Measurements from ENCODE around the gene TICRR.
"Not testable (repeated sequence)": the region's sequence is repeated elsewhere in the genome, so short reads cannot be mapped to it uniquely, and the experiment has no call there.

TICRR gene

GRCh38 chr15:89543389-89543788 lies 31.9 kb upstream of the TICRR start:
- no peak overlapping the region for H3K27ac ChIP-seq (ENCODE audit: low read length)
- no peaks in the 10 kb centered on the region for H3K4me1 ChIP-seq (ENCODE audit: insufficient read depth, low read length)
- H3K36me3 ChIP-seq (ENCODE audit: insufficient read depth, low read length) = no peaks in the 10 kb centered on the region
- no peak overlapping the region for H2AFZ ChIP-seq (ENCODE audit: low read depth, low read length)
- no peak overlapping the region for H3K4me3 ChIP-seq (ENCODE audit: low read depth in 1 of 2, low read length in 2 of 2)
- no peak overlapping the region for H3K4me2 ChIP-seq (ENCODE audit: insufficient read depth, low read length)
- DNase-seq = no peak
- no peak for ATAC-seq (ENCODE audit: insufficient read depth, low read depth)
- H4K20me1 ChIP-seq (ENCODE audit: insufficient read depth, low read length) = no peaks in the 10 kb centered on the region
- H3K27me3 ChIP-seq (ENCODE audit: insufficient read depth, low read length, poor library complexity) = peaks cover 2% of the 10 kb centered on the region
- TF ChIP-seq EZH2 (IDR thresholded peaks at IDR 0.05; ENCODE audit: borderline replicate concordance, low read depth, low read length, severe bottlenecking) = no peak
- TF ChIP-seq, protein P1, sequence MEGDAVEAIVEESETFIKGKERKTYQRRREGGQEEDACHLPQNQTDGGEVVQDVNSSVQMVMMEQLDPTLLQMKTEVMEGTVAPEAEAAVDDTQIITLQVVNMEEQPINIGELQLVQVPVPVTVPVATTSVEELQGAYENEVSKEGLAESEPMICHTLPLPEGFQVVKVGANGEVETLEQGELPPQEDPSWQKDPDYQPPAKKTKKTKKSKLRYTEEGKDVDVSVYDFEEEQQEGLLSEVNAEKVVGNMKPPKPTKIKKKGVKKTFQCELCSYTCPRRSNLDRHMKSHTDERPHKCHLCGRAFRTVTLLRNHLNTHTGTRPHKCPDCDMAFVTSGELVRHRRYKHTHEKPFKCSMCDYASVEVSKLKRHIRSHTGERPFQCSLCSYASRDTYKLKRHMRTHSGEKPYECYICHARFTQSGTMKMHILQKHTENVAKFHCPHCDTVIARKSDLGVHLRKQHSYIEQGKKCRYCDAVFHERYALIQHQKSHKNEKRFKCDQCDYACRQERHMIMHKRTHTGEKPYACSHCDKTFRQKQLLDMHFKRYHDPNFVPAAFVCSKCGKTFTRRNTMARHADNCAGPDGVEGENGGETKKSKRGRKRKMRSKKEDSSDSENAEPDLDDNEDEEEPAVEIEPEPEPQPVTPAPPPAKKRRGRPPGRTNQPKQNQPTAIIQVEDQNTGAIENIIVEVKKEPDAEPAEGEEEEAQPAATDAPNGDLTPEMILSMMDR (IDR thresholded peaks at IDR 0.05; ENCODE audit: borderline replicate concordance, extremely low read depth, low read length, poor library complexity, severe bottlenecking) = no peak
- no peak overlapping the region for H3K9ac ChIP-seq (ENCODE audit: low read depth, low read length)
- peaks cover under 1% of the 10 kb centered on the region for H3K9me3 ChIP-seq (ENCODE audit: insufficient read depth, low read length, severe bottlenecking)
- H3K79me2 ChIP-seq (ENCODE audit: insufficient read depth, low read length) = no peaks in the 10 kb centered on the region

GRCh38 chr15:89549138-89549537 lies 26.1 kb upstream of the TICRR start:
- H3K27ac ChIP-seq (ENCODE audit: low read length); H3K27me3 ChIP-seq (ENCODE audit: insufficient read depth, low read length, poor library complexity); H4K20me1 ChIP-seq (ENCODE audit: insufficient read depth, low read length); DNase-seq; H2AFZ ChIP-seq (ENCODE audit: low read depth, low read length); H3K4me1 ChIP-seq (ENCODE audit: insufficient read depth, low read length); H3K9me3 ChIP-seq (ENCODE audit: insufficient read depth, low read length, severe bottlenecking); H3K9ac ChIP-seq (ENCODE audit: low read depth, low read length); ATAC-seq (ENCODE audit: insufficient read depth, low read depth); H3K4me3 ChIP-seq (ENCODE audit: low read depth in 1 of 2, low read length in 2 of 2); H3K4me2 ChIP-seq (ENCODE audit: insufficient read depth, low read length); H3K79me2 ChIP-seq (ENCODE audit: insufficient read depth, low read length); H3K36me3 ChIP-seq (ENCODE audit: insufficient read depth, low read length): not testable (repeated sequence)

GRCh38 chr15:89550427-89550826 lies 24.8 kb upstream of the TICRR start:
- no peak overlapping the region for H3K9ac ChIP-seq (ENCODE audit: low read depth, low read length)
- no peaks in the 10 kb centered on the region for H3K79me2 ChIP-seq (ENCODE audit: insufficient read depth, low read length)
- no peak for ATAC-seq (ENCODE audit: insufficient read depth, low read depth)
- H3K27me3 ChIP-seq (ENCODE audit: insufficient read depth, low read length, poor library complexity) = no peaks in the 10 kb centered on the region
- H3K4me1 ChIP-seq (ENCODE audit: insufficient read depth, low read length) = no peaks in the 10 kb centered on the region
- no peaks in the 10 kb centered on the region for H3K9me3 ChIP-seq (ENCODE audit: insufficient read depth, low read length, severe bottlenecking)
- H3K27ac ChIP-seq (ENCODE audit: low read length) = no peak overlapping the region
- H2AFZ ChIP-seq (ENCODE audit: low read depth, low read length) = no peak overlapping the region
- H3K4me3 ChIP-seq (ENCODE audit: low read depth in 1 of 2, low read length in 2 of 2) = no peak overlapping the region
- TF ChIP-seq, protein P1 (IDR thresholded peaks at IDR 0.05; ENCODE audit: borderline replicate concordance, extremely low read depth, low read length, poor library complexity, severe bottlenecking) = no peak
- no peak for TF ChIP-seq EZH2 (IDR thresholded peaks at IDR 0.05; ENCODE audit: borderline replicate concordance, low read depth, low read length, severe bottlenecking)
- H3K36me3 ChIP-seq (ENCODE audit: insufficient read depth, low read length) = no peaks in the 10 kb centered on the region
- no peaks in the 10 kb centered on the region for H4K20me1 ChIP-seq (ENCODE audit: insufficient read depth, low read length)
- DNase-seq = no peak
- no peak overlapping the region for H3K4me2 ChIP-seq (ENCODE audit: insufficient read depth, low read length)

DNA sequence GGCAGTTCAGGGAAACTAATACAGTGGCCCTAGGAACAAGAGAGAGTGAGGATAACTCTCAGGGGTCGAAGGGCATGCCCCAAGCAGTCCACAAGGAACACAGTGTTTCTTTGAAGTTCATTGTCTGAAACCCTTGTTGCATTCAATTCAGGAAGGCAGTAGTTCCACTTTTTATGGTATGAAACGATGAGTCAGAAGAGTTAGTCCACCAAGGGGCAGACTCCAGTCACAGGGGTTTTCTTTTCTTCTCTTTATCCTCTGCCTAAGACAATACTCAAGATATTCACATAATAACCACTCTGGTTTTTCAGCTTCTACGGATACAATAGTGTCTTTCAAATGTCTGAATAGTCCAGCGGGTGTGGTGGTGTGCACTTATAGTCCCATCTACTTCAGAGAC lies 23.7 kb upstream of the TICRR start:
- H3K4me3 ChIP-seq (ENCODE audit: low read depth in 1 of 2, low read length in 2 of 2) = no peak overlapping the region
- no peaks in the 10 kb centered on the region for H3K36me3 ChIP-seq (ENCODE audit: insufficient read depth, low read length)
- no peak overlapping the region for H3K9ac ChIP-seq (ENCODE audit: low read depth, low read length)
- no peaks in the 10 kb centered on the region for H3K4me1 ChIP-seq (ENCODE audit: insufficient read depth, low read length)
- no peaks in the 10 kb centered on the region for H3K79me2 ChIP-seq (ENCODE audit: insufficient read depth, low read length)
- H3K27ac ChIP-seq (ENCODE audit: low read length) = no peak overlapping the region
- H4K20me1 ChIP-seq (ENCODE audit: insufficient read depth, low read length) = no peaks in the 10 kb centered on the region
- no peak for ATAC-seq (ENCODE audit: insufficient read depth, low read depth)
- no peak overlapping the region for H2AFZ ChIP-seq (ENCODE audit: low read depth, low read length)
- H3K9me3 ChIP-seq (ENCODE audit: insufficient read depth, low read length, severe bottlenecking) = no peaks in the 10 kb centered on the region
- no peak overlapping the region for H3K4me2 ChIP-seq (ENCODE audit: insufficient read depth, low read length)
- no peaks in the 10 kb centered on the region for H3K27me3 ChIP-seq (ENCODE audit: insufficient read depth, low read length, poor library complexity)
- TF ChIP-seq, protein P1 (IDR thresholded peaks at IDR 0.05; ENCODE audit: borderline replicate concordance, extremely low read depth, low read length, poor library complexity, severe bottlenecking) = no peak
- TF ChIP-seq EZH2 (IDR thresholded peaks at IDR 0.05; ENCODE audit: borderline replicate concordance, low read depth, low read length, severe bottlenecking) = no peak
- no peak for DNase-seq
